ENCODE data around the gene ARHGEF4. TPM values are rescaled to one million over a fixed set of nuclear protein-coding genes. Genes with fewer than 3 reads are reported as not detected.

The ARHGEF4 gene
- total RNA-seq, 2 donors from 2014 or later, result 50.3 to 54.7 TPM

GRCh38 chr2:130837175-130837810, 579 bp downstream of the ARHGEF4 start:
- Histone ChIP-seq H3K27me3 (ENCODE audit: control insufficient read depth, insufficient read depth, low read length, poor library complexity, severe bottlenecking) (peaks cover 45% of the 10 kb centered on the region), H3K4me1 (ENCODE audit: control insufficient read depth, insufficient read depth, low read length) (peaks cover 12% of the 10 kb centered on the region), H3K9me3 (ENCODE audit: control insufficient read depth, low read length) (no peaks in the 10 kb centered on the region), H3K9ac (ENCODE audit: extremely low read depth, low read length, poor library complexity, severe bottlenecking) (no peak overlapping the region), H3K4me3 (ENCODE audit: low read length) (peak overlapping the region; percentile 49), H3K27ac (ENCODE audit: low read depth, low read length) (no peak overlapping the region), H3K36me3 (ENCODE audit: control insufficient read depth, insufficient read depth, low read length) (no peaks in the 10 kb centered on the region)
- Mint-ChIP-seq H3K36me3 (ENCODE audit: low read depth) (no peaks in the 10 kb centered on the region), H3K4me3 (peak overlapping the region; percentile 47), H3K9me3 (no peaks in the 10 kb centered on the region), H3K27ac (no peak overlapping the region), H3K4me1 (peaks cover 20% of the 10 kb centered on the region), H3K27me3 (ENCODE audit: insufficient read depth) (peaks cover 42% of the 10 kb centered on the region)
- DNase-seq, result no peak
- 6 to 8% methylated on average over 19 to 53 of the region's 53 CpGs for WGBS, 2 experiments (ENCODE audit: insufficient coverage in 1 of 2, insufficient read length in 1 of 2)
- no peak for TF ChIP-seq CTCF (conservative IDR thresholded peaks at IDR 0.05)

GRCh38 chr2:130837811-130838565, 1.3 kb downstream of the ARHGEF4 start:
- H3K4me3 Mint-ChIP-seq, result peak overlapping the region; percentile 47
- WGBS, 2 experiments (ENCODE audit: insufficient coverage in 1 of 2, insufficient read length in 1 of 2), result 82 to 88% methylated on average over 25 to 28 of the region's 28 CpGs
- no peak for TF ChIP-seq CTCF (conservative IDR thresholded peaks at IDR 0.05)

DNA sequence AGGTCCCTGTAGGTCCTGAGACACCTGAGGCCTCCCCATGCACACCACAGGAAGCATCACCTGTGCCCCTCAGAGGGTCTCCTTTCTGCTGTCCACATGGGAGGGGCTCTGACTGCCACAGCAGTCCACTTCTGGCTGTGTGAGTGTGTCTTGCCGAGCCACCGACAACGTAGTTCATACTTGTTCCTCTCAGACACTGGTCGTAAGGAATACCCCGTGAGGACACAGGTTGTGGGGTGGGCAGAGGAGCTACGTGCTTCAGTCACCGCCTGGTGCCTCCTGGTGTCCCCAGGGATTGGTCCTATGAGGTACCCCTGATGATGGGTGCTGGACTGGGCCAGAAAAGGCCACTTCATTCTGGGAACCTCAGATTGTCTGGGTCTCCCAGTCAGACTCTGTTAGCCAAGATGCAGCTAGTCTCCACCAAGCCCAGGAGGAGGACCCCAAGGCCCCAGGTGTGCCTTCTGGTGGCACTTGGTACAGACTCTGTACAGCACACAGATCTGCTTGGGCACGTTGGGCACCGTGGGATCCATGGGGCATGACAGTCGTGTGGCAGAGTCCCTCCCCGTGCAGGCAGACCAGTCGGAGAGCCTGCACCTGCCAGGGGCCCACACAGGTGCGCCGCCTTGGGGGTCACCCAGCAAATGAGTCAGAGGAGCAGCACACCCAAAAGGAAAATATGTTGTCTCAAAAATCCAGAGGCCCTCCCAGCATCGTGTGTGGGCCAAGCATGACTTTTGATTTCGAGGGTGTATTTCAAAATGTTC, 2.5 kb downstream of the ARHGEF4 start:
- Histone ChIP-seq H3K4me1 (ENCODE audit: control insufficient read depth, insufficient read depth, low read length) (peaks cover 9% of the 10 kb centered on the region), H3K4me3 (ENCODE audit: low read length) (no peak overlapping the region), H3K9ac (ENCODE audit: extremely low read depth, low read length, poor library complexity, severe bottlenecking) (no peak overlapping the region), H3K36me3 (ENCODE audit: control insufficient read depth, insufficient read depth, low read length) (no peaks in the 10 kb centered on the region), H3K27me3 (ENCODE audit: control insufficient read depth, insufficient read depth, low read length, poor library complexity, severe bottlenecking) (peaks cover 45% of the 10 kb centered on the region), H3K9me3 (ENCODE audit: control insufficient read depth, low read length) (no peaks in the 10 kb centered on the region), H3K27ac (ENCODE audit: low read depth, low read length) (no peak overlapping the region)
- Mint-ChIP-seq H3K9me3 (no peaks in the 10 kb centered on the region), H3K27ac (no peak overlapping the region), H3K4me1 (peaks cover 20% of the 10 kb centered on the region), H3K36me3 (ENCODE audit: low read depth) (no peaks in the 10 kb centered on the region), H3K27me3 (ENCODE audit: insufficient read depth) (peaks cover 36% of the 10 kb centered on the region), H3K4me3 (no peak overlapping the region)
- 90 to 97% methylated on average over 16 of the region's 16 CpGs for WGBS, 2 experiments (ENCODE audit: insufficient coverage in 1 of 2, insufficient read length in 1 of 2)
- TF ChIP-seq CTCF (conservative IDR thresholded peaks at IDR 0.05), result no peak
- no peak for DNase-seq

More at GRCh38 chr2:130837811-130838565, 1.3 kb downstream of the ARHGEF4 start:
- Histone ChIP-seq H3K9ac (ENCODE audit: extremely low read depth, low read length, poor library complexity, severe bottlenecking) (no peak overlapping the region), H3K9me3 (ENCODE audit: control insufficient read depth, low read length) (no peaks in the 10 kb centered on the region), H3K36me3 (ENCODE audit: control insufficient read depth, insufficient read depth, low read length) (no peaks in the 10 kb centered on the region), H3K4me3 (ENCODE audit: low read length) (no peak overlapping the region), H3K4me1 (ENCODE audit: control insufficient read depth, insufficient read depth, low read length) (peaks cover 12% of the 10 kb centered on the region), H3K27me3 (ENCODE audit: control insufficient read depth, insufficient read depth, low read length, poor library complexity, severe bottlenecking) (peaks cover 45% of the 10 kb centered on the region), H3K27ac (ENCODE audit: low read depth, low read length) (no peak overlapping the region)
- no peak for DNase-seq
- no peaks in the 10 kb centered on the region for H3K36me3 Mint-ChIP-seq (ENCODE audit: low read depth)
- peaks cover 20% of the 10 kb centered on the region for H3K4me1 Mint-ChIP-seq
- H3K9me3 Mint-ChIP-seq, result no peaks in the 10 kb centered on the region
- H3K27me3 Mint-ChIP-seq (ENCODE audit: insufficient read depth), result peaks cover 36% of the 10 kb centered on the region
- H3K27ac Mint-ChIP-seq, result no peak overlapping the region
